Ascending aorta (tissue), 2 donors: ENCODE data around the gene HIC1. TPM values are rescaled to one million over a fixed set of nuclear protein-coding genes. Genes with fewer than 3 reads are reported as not detected.
"Not testable (repeated sequence)": the region's sequence is repeated elsewhere in the genome, so short reads cannot be mapped to it uniquely, and the experiment has no call there.

Experiments used
- DNase-seq, 2 donors: peaks; one replicate each; pipeline ENCODE4 v3.0.0-alpha.2; 2019; ENCODE audit warnings: low spot score in 2 of 2
- H3K27ac ChIP-seq, 2 donors: fragments of 200-600 bp; sonication (generic); one replicate each; pipeline ENCODE4 v1.5.1; 2016 to 2017; ENCODE audit warnings: mild to moderate bottlenecking in 1 of 2
- H3K27me3 ChIP-seq: fragments of 200-600 bp; sonication (generic); one replicate; pipeline ENCODE4 v1.5.1; 2017
- H3K36me3 ChIP-seq, 2 donors: fragments of 200-600 bp; sonication (generic); one replicate each; pipeline ENCODE4 v1.5.1; 2016
- H3K4me1 ChIP-seq, 2 donors: fragments of 200-600 bp; sonication (generic); one replicate each; pipeline ENCODE4 v1.5.1; 2016 to 2017; ENCODE audit warnings: mild to moderate bottlenecking in 1 of 2
- H3K4me3 ChIP-seq, 2 donors: fragments of 200-600 bp; sonication (generic); one replicate each; pipeline ENCODE4 v1.5.1; 2016 to 2017; ENCODE audit warnings: mild to moderate bottlenecking in 1 of 2
- H3K9me3 ChIP-seq, 2 donors: fragments of 200-600 bp; sonication (generic); one replicate each; pipeline ENCODE4 v1.5.1; 2016
- intact Hi-C: fragments of 100-400 bp; cut with DNase I; formaldehyde crosslinking; loops from one replicate; pipeline ENCODE4 v1.15.1; 2023
- total RNA-seq: library from RNA; depleted of rRNA; stranded (reverse); fragments of >200 nt; gene quantifications from one replicate; pipeline ENCODE4 v1.1.0, GENCODE V29; 2016
- TF ChIP-seq, protein P1 (sequence below), 3 experiments: fragments of 200-600 bp in 2 of 3; fragments of 450-650 bp in 1 of 3; sonication (generic) in 2 of 3; IDR thresholded peaks; one replicate each; pipeline ENCODE4 v1.5.1; 2016 to 2019; ENCODE audit warnings: antibody characterized with exemption in 3 of 3, mild to moderate bottlenecking in 1 of 3, moderate library complexity in 1 of 3

Gene HIC1
- total RNA-seq, 1 donor from 2014 or later = 131 TPM

DNA sequence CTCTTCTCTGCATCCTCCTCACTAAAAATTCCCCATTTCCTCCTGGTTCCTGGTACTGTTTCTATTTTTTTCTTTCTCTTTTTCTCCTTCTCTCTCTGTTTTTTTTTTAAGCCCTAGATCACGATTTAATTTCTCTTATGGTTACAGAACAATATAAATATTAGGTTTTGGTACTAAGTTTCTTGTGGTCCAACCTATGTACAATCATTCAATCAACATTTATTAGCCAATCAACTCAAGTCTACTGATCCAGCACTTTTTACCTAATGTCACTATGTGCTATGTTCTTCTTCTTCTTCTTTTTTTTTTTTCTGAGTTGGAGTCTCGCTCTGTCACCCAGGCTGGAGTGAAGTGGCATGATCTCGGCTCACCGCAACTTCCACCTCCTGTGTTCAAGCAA is 42.4 kb upstream of the HIC1 start:
- intact Hi-C loops = loop anchor here (2.0 kb wide), 1 partner anchor 14 kb away; no protein-coding TSS in a partner anchor
- Histone ChIP-seq H3K4me3 (peak overlapping the region in 1 of 2 donors; percentile 6), H3K36me3 (no peaks in the 10 kb centered on the region), H3K4me1 (peaks cover 4 to 34% of the 10 kb centered on the region in 2 donors), H3K27ac (peak overlapping the region; percentile 70 to 80), H3K9me3 (no peaks in the 10 kb centered on the region), H3K27me3 (no peaks in the 10 kb centered on the region)
- TF ChIP-seq, protein P1, sequence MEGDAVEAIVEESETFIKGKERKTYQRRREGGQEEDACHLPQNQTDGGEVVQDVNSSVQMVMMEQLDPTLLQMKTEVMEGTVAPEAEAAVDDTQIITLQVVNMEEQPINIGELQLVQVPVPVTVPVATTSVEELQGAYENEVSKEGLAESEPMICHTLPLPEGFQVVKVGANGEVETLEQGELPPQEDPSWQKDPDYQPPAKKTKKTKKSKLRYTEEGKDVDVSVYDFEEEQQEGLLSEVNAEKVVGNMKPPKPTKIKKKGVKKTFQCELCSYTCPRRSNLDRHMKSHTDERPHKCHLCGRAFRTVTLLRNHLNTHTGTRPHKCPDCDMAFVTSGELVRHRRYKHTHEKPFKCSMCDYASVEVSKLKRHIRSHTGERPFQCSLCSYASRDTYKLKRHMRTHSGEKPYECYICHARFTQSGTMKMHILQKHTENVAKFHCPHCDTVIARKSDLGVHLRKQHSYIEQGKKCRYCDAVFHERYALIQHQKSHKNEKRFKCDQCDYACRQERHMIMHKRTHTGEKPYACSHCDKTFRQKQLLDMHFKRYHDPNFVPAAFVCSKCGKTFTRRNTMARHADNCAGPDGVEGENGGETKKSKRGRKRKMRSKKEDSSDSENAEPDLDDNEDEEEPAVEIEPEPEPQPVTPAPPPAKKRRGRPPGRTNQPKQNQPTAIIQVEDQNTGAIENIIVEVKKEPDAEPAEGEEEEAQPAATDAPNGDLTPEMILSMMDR (IDR thresholded peaks at IDR 0.05) = no peak
- no peak for DNase-seq

DNA sequence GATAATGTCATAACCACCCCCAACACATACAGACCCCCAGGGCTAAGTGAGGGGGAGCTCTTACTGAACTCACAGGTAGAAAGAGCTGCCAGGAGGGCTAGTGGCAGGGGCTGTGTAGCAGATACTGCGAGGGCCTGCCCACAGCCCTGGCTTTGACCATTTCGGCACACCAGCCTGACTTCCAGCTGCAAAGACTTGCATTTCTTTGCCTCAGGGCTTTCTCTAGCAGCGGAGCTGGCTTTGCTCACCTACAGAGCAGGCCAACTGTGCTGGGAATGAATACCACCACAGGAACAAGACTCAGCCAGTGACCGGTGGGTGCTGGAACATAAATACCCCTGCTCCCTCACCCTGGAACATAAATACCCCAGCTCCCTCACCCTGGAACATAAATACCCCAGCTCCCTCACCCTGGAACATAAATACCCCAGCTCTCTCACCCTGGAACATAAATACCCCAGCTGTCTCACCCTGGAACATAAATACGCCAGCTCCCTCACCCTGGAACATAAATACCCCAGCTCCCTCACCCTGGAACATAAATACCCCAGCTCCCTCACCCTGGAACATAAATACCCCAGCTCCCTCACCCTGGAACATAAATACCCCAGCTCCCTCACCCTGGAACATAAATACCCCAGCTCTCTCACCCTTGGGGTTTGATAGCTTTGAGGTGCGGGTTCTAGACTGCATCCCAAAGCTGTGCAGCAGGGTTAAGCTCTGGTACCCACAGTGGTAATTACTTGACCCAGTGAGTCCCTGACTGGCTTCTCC is 41.5 kb upstream of the HIC1 start:
- H3K27me3 ChIP-seq, H3K4me3 ChIP-seq, DNase-seq, H3K36me3 ChIP-seq, H3K9me3 ChIP-seq: not testable (repeated sequence)
- Histone ChIP-seq H3K27ac (peak overlapping the region; percentile 70 to 80), H3K4me1 (peaks cover 4 to 34% of the 10 kb centered on the region in 2 donors)
- intact Hi-C loops = loop anchor here (2.0 kb wide), 1 partner anchor 15 kb away; no protein-coding TSS in a partner anchor

DNA sequence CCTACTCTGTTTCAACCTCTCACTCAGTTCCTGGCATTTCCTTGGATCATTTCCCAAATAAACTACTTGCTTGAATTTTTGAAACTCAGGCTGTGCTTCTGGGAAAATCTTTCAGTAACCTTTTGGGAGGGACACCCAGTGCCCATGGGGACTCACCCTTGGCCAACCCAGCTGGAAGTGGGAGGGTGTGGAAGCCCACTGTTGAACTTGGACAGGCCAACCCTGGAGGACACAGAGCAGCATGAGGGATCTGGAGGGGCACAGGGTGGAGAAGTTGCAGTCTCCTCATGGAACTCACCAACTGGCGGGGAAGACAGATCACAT is 40.9 kb upstream of the HIC1 start:
- H3K4me1 ChIP-seq = peaks cover 4 to 34% of the 10 kb centered on the region in 2 donors
- intact Hi-C loops = loop anchor here (2.0 kb wide), 1 partner anchor 15 kb away; no protein-coding TSS in a partner anchor
- TF ChIP-seq, protein P1 (IDR thresholded peaks at IDR 0.05) = no peak
- H3K4me3 ChIP-seq = no peak overlapping the region
- H3K9me3 ChIP-seq = no peaks in the 10 kb centered on the region
- no peaks in the 10 kb centered on the region for H3K36me3 ChIP-seq
- peak in 1 of 2 donors; percentile 74 for DNase-seq
- H3K27ac ChIP-seq = peak overlapping the region in 1 of 2 donors; percentile 80
- no peaks in the 10 kb centered on the region for H3K27me3 ChIP-seq

DNA sequence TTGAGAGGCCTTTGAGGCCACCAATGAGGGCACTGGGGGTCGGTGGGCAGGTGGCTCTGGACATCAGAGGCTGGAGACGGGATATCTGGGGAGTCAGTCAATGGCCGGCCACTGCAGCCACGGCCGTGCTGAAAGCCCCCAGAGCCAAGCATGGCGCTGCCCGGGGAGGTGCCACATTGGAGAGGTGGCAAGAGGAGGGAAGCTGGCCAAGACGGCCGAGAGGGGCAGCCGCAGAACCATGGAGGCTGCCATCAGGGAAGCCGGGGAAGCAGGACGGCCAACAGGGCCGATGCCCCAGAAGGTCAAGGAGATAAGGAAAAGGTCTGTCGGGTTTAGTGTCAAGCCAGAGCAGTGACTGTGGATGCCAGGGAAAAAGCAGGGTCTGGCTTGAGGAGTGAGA is 39.6 kb upstream of the HIC1 start:
- no peaks in the 10 kb centered on the region for H3K36me3 ChIP-seq
- intact Hi-C loops = no loop called here
- H3K27ac ChIP-seq = no peak overlapping the region
- H3K27me3 ChIP-seq = no peaks in the 10 kb centered on the region
- TF ChIP-seq, protein P1 (IDR thresholded peaks at IDR 0.05) = no peak
- no peak for DNase-seq
- H3K9me3 ChIP-seq = no peaks in the 10 kb centered on the region
- H3K4me3 ChIP-seq = no peak overlapping the region
- peaks cover 4 to 34% of the 10 kb centered on the region in 2 donors for H3K4me1 ChIP-seq

DNA sequence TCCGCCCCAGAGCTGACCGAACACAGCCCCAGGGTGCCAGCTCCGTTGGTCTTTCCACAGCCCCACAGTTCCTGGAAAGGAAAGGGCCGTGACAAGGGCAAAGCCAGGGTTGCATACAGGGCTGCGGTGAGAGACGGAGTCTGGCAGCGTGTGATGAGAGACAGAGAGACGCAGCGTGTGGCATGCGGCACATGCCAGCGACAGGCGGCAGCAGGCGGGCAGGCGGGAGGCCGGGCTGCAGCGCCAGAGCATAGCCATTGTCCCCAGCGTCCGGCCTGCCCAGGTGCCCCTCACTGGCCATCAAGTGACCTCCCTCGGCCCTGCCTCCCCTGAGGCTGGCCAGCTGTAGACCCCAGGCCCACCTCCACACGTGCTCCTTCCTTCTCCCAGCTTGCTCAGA is 38.4 kb upstream of the HIC1 start:
- TF ChIP-seq, protein P1 (IDR thresholded peaks at IDR 0.05) = no peak
- no peak overlapping the region for H3K27ac ChIP-seq

DNA sequence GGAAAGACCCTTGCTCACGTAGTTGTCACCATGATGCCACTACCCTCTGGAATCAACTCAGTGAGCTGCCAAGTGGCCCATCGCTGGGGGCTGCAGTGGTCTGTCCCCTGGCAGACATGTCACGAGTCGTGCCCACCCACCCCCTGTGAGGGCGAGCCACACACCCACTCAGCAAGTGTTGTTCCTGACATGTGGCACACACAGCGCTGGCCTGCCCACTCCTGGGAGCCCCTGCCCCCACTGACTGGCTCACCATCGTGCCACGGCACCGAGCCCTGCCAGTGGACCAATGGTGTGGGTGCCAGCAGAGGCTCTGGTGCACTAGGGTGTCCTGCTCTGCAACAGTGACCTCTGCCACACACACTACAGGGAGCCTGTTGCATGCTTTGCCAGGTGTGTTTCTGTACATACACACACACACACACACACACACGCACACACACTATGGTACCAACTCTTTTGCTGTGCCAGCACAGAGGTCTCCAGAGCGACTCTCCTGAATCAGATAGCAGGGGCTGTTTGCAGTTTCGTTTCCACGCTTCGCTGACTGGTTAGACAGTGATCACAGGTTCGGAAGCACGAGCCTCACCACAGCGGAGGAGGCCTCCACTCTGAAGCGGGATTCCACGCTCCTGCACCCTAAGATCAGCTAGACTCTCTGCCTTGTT is 37.5 kb upstream of the HIC1 start:
- no peaks in the 10 kb centered on the region for H3K36me3 ChIP-seq
- TF ChIP-seq, protein P1 (IDR thresholded peaks at IDR 0.05) = no peak
- no peak overlapping the region for H3K4me3 ChIP-seq
- H3K27ac ChIP-seq = no peak overlapping the region
- peaks cover 0 to 24% of the 10 kb centered on the region in 2 donors for H3K4me1 ChIP-seq
- no peaks in the 10 kb centered on the region for H3K9me3 ChIP-seq
- intact Hi-C loops = no loop called here
- DNase-seq = no peak
- H3K27me3 ChIP-seq = no peaks in the 10 kb centered on the region

More for the DNA sequence above, 38.4 kb upstream of the HIC1 start:
- Histone ChIP-seq H3K4me3 (no peak overlapping the region), H3K4me1 (peaks cover 3 to 31% of the 10 kb centered on the region in 2 donors), H3K36me3 (no peaks in the 10 kb centered on the region), H3K9me3 (no peaks in the 10 kb centered on the region), H3K27me3 (no peaks in the 10 kb centered on the region)
- intact Hi-C loops = no loop called here
- DNase-seq = no peak
